Measurements from ENCODE around the gene ANXA11.

Gene ANXA11

GRCh38 chr10:80139265-80139664, 66.1 kb downstream of the ANXA11 start:
- DNase-seq (ENCODE audit: low spot score): no peak
- no peak overlapping the region for H3K27ac ChIP-seq (replicated peaks; ENCODE audit: low read length)
- H4K91ac ChIP-seq (ENCODE audit: low read depth, low read length, poor library complexity): no peak overlapping the region
- no peak overlapping the region for H3K18ac ChIP-seq (ENCODE audit: low read length)
- no peak overlapping the region for H2BK120ac ChIP-seq (ENCODE audit: low read depth, low read length)
- H3K4me2 ChIP-seq (ENCODE audit: insufficient read depth, low read length, poor library complexity, severe bottlenecking): no peak overlapping the region
- no peak overlapping the region for H3K23ac ChIP-seq (ENCODE audit: low read depth, low read length, poor library complexity)
- no peak overlapping the region for H4K8ac ChIP-seq (ENCODE audit: low read depth, low read length)
- H3K9me3 ChIP-seq (replicated peaks in 1 of 2; ENCODE audit: control insufficient read depth in 2 of 2, insufficient read depth in 1 of 2, low read depth in 1 of 2, low read length in 2 of 2): no peaks in the 10 kb centered on the region
- H3K27me3 ChIP-seq (ENCODE audit: control insufficient read depth in 3 of 3, insufficient read depth in 3 of 3, low read depth in 1 of 3, low read length in 3 of 3): peaks cover 0 to 5% (median 0%) of the 10 kb centered on the region in 3 experiments
- H3K4me3 ChIP-seq (ENCODE audit: low read length in 2 of 2): no peak overlapping the region
- no peak overlapping the region for H2BK12ac ChIP-seq (ENCODE audit: low read length)
- no peaks in the 10 kb centered on the region for H3K79me1 ChIP-seq (ENCODE audit: low read depth, low read length)
- no CpG with 5 or more reads among the region's 2 CpGs for WGBS, 2 donors (ENCODE audit: extremely low coverage in 2 of 2, insufficient read length in 2 of 2, insufficient replicate concordance in 1 of 2)
- H2BK5ac ChIP-seq (ENCODE audit: low read length): no peak overlapping the region
- peaks cover 7 to 9% of the 10 kb centered on the region in 2 donors for H3K4me1 ChIP-seq (ENCODE audit: control insufficient read depth in 2 of 2, insufficient read depth in 1 of 2, low read depth in 1 of 2, low read length in 2 of 2)
- H3K9ac ChIP-seq (ENCODE audit: low read depth, low read length, poor library complexity): no peak overlapping the region
- H3K36me3 ChIP-seq (replicated peaks in 1 of 2; ENCODE audit: control insufficient read depth in 2 of 2, insufficient read depth in 2 of 2, low read length in 2 of 2): no peaks in the 10 kb centered on the region
- H3K4ac ChIP-seq (ENCODE audit: low read length): no peak overlapping the region
- H3K14ac ChIP-seq (ENCODE audit: low read length): no peak overlapping the region
- no peak overlapping the region for H2AFZ ChIP-seq (ENCODE audit: low read length)
- no peak overlapping the region for H2BK15ac ChIP-seq (ENCODE audit: low read length)
- no peak overlapping the region for H2AK5ac ChIP-seq (ENCODE audit: low read depth, low read length)

GRCh38 chr10:80137920-80138319, 67.4 kb downstream of the ANXA11 start:
- Histone ChIP-seq H3K4me2 (ENCODE audit: insufficient read depth, low read length, poor library complexity, severe bottlenecking) (no peak overlapping the region), H3K27ac (replicated peaks; ENCODE audit: low read length) (no peak overlapping the region), H4K91ac (ENCODE audit: low read depth, low read length, poor library complexity) (no peak overlapping the region), H2BK15ac (ENCODE audit: low read length) (no peak overlapping the region), H3K18ac (ENCODE audit: low read length) (no peak overlapping the region), H3K23ac (ENCODE audit: low read depth, low read length, poor library complexity) (no peak overlapping the region), H2BK5ac (ENCODE audit: low read length) (no peak overlapping the region), H3K9ac (ENCODE audit: low read depth, low read length, poor library complexity) (no peak overlapping the region), H3K4ac (ENCODE audit: low read length) (no peak overlapping the region), H3K79me1 (ENCODE audit: low read depth, low read length) (no peaks in the 10 kb centered on the region), H3K36me3 (replicated peaks in 1 of 2; ENCODE audit: control insufficient read depth in 2 of 2, insufficient read depth in 2 of 2, low read length in 2 of 2) (no peaks in the 10 kb centered on the region), H4K8ac (ENCODE audit: low read depth, low read length) (no peak overlapping the region), H2AK5ac (ENCODE audit: low read depth, low read length) (no peak overlapping the region), H3K9me3 (replicated peaks in 1 of 2; ENCODE audit: control insufficient read depth in 2 of 2, insufficient read depth in 1 of 2, low read depth in 1 of 2, low read length in 2 of 2) (no peaks in the 10 kb centered on the region), H3K27me3 (ENCODE audit: control insufficient read depth in 3 of 3, insufficient read depth in 3 of 3, low read depth in 1 of 3, low read length in 3 of 3) (peaks cover 0 to 18% (median 4%) of the 10 kb centered on the region in 3 experiments), H2BK12ac (ENCODE audit: low read length) (no peak overlapping the region), H2AFZ (ENCODE audit: low read length) (peak overlapping the region; percentile 85), H3K4me1 (ENCODE audit: control insufficient read depth in 2 of 2, insufficient read depth in 1 of 2, low read depth in 1 of 2, low read length in 2 of 2) (peaks cover 7 to 9% of the 10 kb centered on the region in 2 donors), H3K4me3 (ENCODE audit: low read length in 2 of 2) (no peak overlapping the region), H2BK120ac (ENCODE audit: low read depth, low read length) (no peak overlapping the region), H3K14ac (ENCODE audit: low read length) (no peak overlapping the region)
- WGBS, 2 donors (ENCODE audit: extremely low coverage in 2 of 2, insufficient read length in 2 of 2, insufficient replicate concordance in 1 of 2): no CpG with 5 or more reads among the region's 4 CpGs
- no peak for DNase-seq (ENCODE audit: low spot score)

- no peak overlapping the region for H2BK15ac ChIP-seq (ENCODE audit: low read length)
- H3K79me1 ChIP-seq (ENCODE audit: low read depth, low read length): no peaks in the 10 kb centered on the region
- H2BK120ac ChIP-seq (ENCODE audit: low read depth, low read length): no peak overlapping the region
- peak overlapping the region; percentile 11 for H3K18ac ChIP-seq (ENCODE audit: low read length)
- H3K14ac ChIP-seq (ENCODE audit: low read length): no peak overlapping the region
- H3K4me3 ChIP-seq (ENCODE audit: low read length in 2 of 2): no peak overlapping the region
- no peak overlapping the region for H3K4me2 ChIP-seq (ENCODE audit: insufficient read depth, low read length, poor library complexity, severe bottlenecking)
- no peak for DNase-seq (ENCODE audit: low spot score)
- H3K23ac ChIP-seq (ENCODE audit: low read depth, low read length, poor library complexity): no peak overlapping the region
- H3K4me1 ChIP-seq (ENCODE audit: control insufficient read depth in 2 of 2, insufficient read depth in 1 of 2, low read depth in 1 of 2, low read length in 2 of 2): peaks cover 9% of the 10 kb centered on the region in 2 donors
- H4K91ac ChIP-seq (ENCODE audit: low read depth, low read length, poor library complexity): no peak overlapping the region
- H2BK5ac ChIP-seq (ENCODE audit: low read length): no peak overlapping the region
- no peak overlapping the region for H2BK12ac ChIP-seq (ENCODE audit: low read length)
- no peak overlapping the region for H3K27ac ChIP-seq (replicated peaks; ENCODE audit: low read length)
- peak overlapping the region; percentile 85 for H2AFZ ChIP-seq (ENCODE audit: low read length)
- peaks cover 0 to 25% (median 11%) of the 10 kb centered on the region in 3 experiments for H3K27me3 ChIP-seq (ENCODE audit: control insufficient read depth in 3 of 3, insufficient read depth in 3 of 3, low read depth in 1 of 3, low read length in 3 of 3)
- WGBS, 2 donors (ENCODE audit: extremely low coverage in 2 of 2, insufficient read length in 2 of 2, insufficient replicate concordance in 1 of 2): no CpG with 5 or more reads among the region's 14 CpGs
- H3K36me3 ChIP-seq (replicated peaks in 1 of 2; ENCODE audit: control insufficient read depth in 2 of 2, insufficient read depth in 2 of 2, low read length in 2 of 2): no peaks in the 10 kb centered on the region
- H2AK5ac ChIP-seq (ENCODE audit: low read depth, low read length): peak overlapping the region; percentile 9
- no peak overlapping the region for H4K8ac ChIP-seq (ENCODE audit: low read depth, low read length)
- no peaks in the 10 kb centered on the region for H3K9me3 ChIP-seq (replicated peaks in 1 of 2; ENCODE audit: control insufficient read depth in 2 of 2, insufficient read depth in 1 of 2, low read depth in 1 of 2, low read length in 2 of 2)
- no peak overlapping the region for H3K4ac ChIP-seq (ENCODE audit: low read length)
- no peak overlapping the region for H3K9ac ChIP-seq (ENCODE audit: low read depth, low read length, poor library complexity)
Measured at GRCh38 chr10:80137031-80137862, 68.1 kb downstream of the ANXA11 start.

- no peaks in the 10 kb centered on the region for H3K36me3 ChIP-seq (replicated peaks in 1 of 2; ENCODE audit: control insufficient read depth in 2 of 2, insufficient read depth in 2 of 2, low read length in 2 of 2)
- WGBS, 2 donors (ENCODE audit: extremely low coverage in 2 of 2, insufficient read length in 2 of 2, insufficient replicate concordance in 1 of 2): no CpG with 5 or more reads among the region's 8 CpGs
- H3K4ac ChIP-seq (ENCODE audit: low read length): no peak overlapping the region
- no peak overlapping the region for H3K4me3 ChIP-seq (ENCODE audit: low read length in 2 of 2)
- H3K9me3 ChIP-seq (replicated peaks in 1 of 2; ENCODE audit: control insufficient read depth in 2 of 2, insufficient read depth in 1 of 2, low read depth in 1 of 2, low read length in 2 of 2): no peaks in the 10 kb centered on the region
- no peak overlapping the region for H3K18ac ChIP-seq (ENCODE audit: low read length)
- no peak overlapping the region for H3K9ac ChIP-seq (ENCODE audit: low read depth, low read length, poor library complexity)
- H3K27me3 ChIP-seq (ENCODE audit: control insufficient read depth in 3 of 3, insufficient read depth in 3 of 3, low read depth in 1 of 3, low read length in 3 of 3): peaks cover 0 to 36% (median 12%) of the 10 kb centered on the region in 3 experiments
- H2BK120ac ChIP-seq (ENCODE audit: low read depth, low read length): no peak overlapping the region
- no peak overlapping the region for H2BK12ac ChIP-seq (ENCODE audit: low read length)
- H3K4me2 ChIP-seq (ENCODE audit: insufficient read depth, low read length, poor library complexity, severe bottlenecking): no peak overlapping the region
- H3K23ac ChIP-seq (ENCODE audit: low read depth, low read length, poor library complexity): no peak overlapping the region
- H2AFZ ChIP-seq (ENCODE audit: low read length): peak overlapping the region; percentile 22
- peaks cover 4 to 10% of the 10 kb centered on the region in 2 donors for H3K4me1 ChIP-seq (ENCODE audit: control insufficient read depth in 2 of 2, insufficient read depth in 1 of 2, low read depth in 1 of 2, low read length in 2 of 2)
- H4K91ac ChIP-seq (ENCODE audit: low read depth, low read length, poor library complexity): no peak overlapping the region
- no peak for DNase-seq (ENCODE audit: low spot score)
- H3K79me1 ChIP-seq (ENCODE audit: low read depth, low read length): no peaks in the 10 kb centered on the region
- H3K27ac ChIP-seq (replicated peaks; ENCODE audit: low read length): no peak overlapping the region
- no peak overlapping the region for H2BK5ac ChIP-seq (ENCODE audit: low read length)
- H4K8ac ChIP-seq (ENCODE audit: low read depth, low read length): no peak overlapping the region
- no peak overlapping the region for H3K14ac ChIP-seq (ENCODE audit: low read length)
- H2BK15ac ChIP-seq (ENCODE audit: low read length): no peak overlapping the region
- H2AK5ac ChIP-seq (ENCODE audit: low read depth, low read length): no peak overlapping the region
Measured at GRCh38 chr10:80136134-80136571, 69.2 kb downstream of the ANXA11 start.

Measured in neuronal stem cell (in vitro differentiated cells).